AG09309 (cell line): Measurements from ENCODE around the gene ALS2.

Source experiments
- DNase-seq: peaks from one replicate; pipeline ENCODE4 v3.0.0-alpha.2; 2010; ENCODE audit warnings: low read depth
- H3K4me3 ChIP-seq: 2 replicates; pipeline ENCODE4 v1.5.1; 2011; ENCODE audit warnings: mild to moderate bottlenecking, low read depth, low read length, moderate library complexity; ENCODE audit not compliant: control insufficient read depth
- CTCF ChIP-seq: IDR thresholded peaks from 2 replicates; pipeline ENCODE4 v1.5.1; 2011; ENCODE audit warnings: mild to moderate bottlenecking, low read depth, low read length, inconsistent platforms; ENCODE audit not compliant: insufficient read depth, control insufficient read depth; ENCODE audit errors: missing control alignments

The ALS2 gene

DNA sequence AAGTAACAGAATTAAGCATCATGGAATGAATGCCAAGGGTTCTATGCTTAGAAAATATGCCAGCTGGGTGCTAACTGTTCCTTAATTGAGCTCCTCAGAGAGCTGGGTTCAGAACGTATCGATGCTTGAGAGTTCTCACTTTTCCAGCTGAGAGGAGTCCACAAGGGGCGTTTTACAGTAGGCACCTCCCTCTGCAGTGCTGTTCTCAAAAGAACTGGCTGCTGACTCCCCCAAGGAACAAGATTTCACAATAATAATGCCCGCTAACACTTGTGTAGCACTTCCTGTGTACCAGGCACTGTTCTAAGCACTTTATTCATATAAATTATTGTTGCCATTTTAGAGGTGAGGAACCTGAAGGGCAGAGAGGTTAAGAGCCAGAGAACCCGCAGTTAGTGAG, 119.4 kb downstream of the ALS2 start:
- H3K4me3 ChIP-seq = no peak overlapping the region
- DNase-seq = no peak

GRCh38 chr2:201660293-201660895, 120.3 kb downstream of the ALS2 start:
- no peak for DNase-seq
- no peak overlapping the region for H3K4me3 ChIP-seq
- TF ChIP-seq CTCF = no peak

More for the DNA sequence above, 119.4 kb downstream of the ALS2 start:
- TF ChIP-seq CTCF = no peak

- DNase-seq = no peak
- no peak for TF ChIP-seq CTCF
- H3K4me3 ChIP-seq = no peak overlapping the region
These were observed 124.0 kb downstream of the ALS2 start for GRCh38 chr2:201656740-201657139.

- no peak for TF ChIP-seq CTCF
These were observed 124.6 kb downstream of the ALS2 start for GRCh38 chr2:201656102-201656501.

GRCh38 chr2:201654616-201655384, 125.9 kb downstream of the ALS2 start:
- peak; percentile 67 for DNase-seq
- no peak for TF ChIP-seq CTCF
- H3K4me3 ChIP-seq = no peak overlapping the region

More at GRCh38 chr2:201656102-201656501, 124.6 kb downstream of the ALS2 start:
- no peak for DNase-seq
- H3K4me3 ChIP-seq = no peak overlapping the region

DNA sequence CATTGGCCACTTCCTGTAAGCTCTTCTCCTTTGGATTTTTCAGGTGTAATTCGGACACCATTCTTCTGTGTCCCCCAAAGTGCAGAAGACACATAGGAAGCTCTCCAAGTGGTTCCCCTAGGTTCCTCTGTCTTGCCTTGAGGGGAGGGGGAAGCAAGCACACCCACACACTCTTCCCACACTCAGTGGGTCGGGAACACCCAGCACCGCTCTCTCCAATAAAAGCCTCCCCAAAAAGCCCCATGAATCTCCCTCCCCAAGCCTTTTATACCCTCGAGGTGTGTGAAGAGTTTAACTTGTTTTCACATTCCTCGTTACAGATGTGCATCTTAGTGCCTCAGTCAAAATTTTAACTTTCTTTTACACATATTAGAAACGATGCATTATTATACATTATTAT, 127.5 kb downstream of the ALS2 start:
- no peak for TF ChIP-seq CTCF
- no peak overlapping the region for H3K4me3 ChIP-seq
- no peak for DNase-seq
